Stimulated activated CD4-positive, alpha-beta T cell treated with anti-CD3 and anti-CD28 coated beads, Interleukin-12 subunit alpha, Interleukin-12 subunit beta, amount 100 ng/mL, for 24 hours (primary cell): ENCODE results near the gene HIPK4.

Experiments
- DNase-seq, 2 experiments: peaks; one replicate each; pipeline ENCODE4 v3.0.0-alpha.2; 2020; ENCODE audit warnings: low read depth in 2 of 2

The HIPK4 gene

DNA sequence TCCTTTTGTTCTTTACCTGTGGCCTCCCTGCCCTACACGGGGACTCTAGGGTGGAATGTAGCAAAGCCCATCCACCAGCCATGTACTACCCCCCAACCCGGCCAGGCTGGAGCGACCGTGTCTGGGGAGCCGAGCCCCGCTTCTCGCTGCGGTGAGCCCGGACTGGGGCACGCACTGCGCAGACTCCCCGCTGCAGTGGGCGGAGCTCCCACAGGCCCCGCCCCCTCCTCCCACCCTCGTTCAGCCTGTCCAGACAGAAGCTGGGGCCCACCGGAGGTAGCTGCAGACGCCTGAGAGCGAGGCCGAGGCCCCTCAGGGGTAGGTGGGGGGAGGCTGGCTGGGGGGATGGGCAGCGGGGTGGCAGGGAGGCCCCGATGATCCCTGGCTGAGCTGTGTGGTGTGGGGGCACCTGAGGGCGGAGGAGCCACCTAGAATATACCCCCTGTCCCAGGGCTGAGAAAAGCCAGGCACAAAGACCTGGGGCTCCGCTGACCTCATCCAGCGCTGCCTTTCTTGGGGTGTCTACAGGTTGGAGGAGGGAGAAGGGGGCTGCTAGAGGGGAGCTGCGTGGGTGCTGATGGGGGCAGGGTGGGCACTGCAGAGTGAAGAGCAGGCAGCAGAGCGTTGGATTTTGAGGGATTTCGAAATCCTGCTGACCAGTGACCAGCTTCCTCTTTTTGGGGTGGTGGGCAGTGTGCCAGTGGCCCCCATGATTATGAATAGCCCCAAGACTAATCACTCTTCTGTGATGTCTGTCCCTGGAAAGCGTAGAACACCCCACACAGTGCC lies 24.2 kb downstream of the HIPK4 start:
- DNase-seq = peak; percentile 32 to 63

DNA sequence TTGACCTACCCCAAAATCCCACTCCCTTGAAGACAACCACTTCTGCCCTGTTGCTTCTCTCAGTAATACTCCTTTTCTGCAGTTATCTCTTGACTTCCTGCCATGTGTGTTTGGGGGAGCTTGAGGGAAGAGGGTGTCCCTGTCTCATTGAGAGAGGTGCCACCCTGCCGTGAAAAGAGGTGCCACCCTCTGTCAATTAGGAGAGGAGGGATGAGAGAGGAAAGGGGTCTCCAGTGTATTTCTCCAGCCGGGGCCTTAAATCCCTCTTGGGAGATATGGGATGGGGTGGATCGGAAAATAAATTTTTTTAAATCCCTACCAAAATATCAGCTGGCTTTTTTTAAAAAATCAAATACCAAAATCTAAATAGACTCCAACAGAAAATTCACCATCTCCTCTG lies 25.0 kb downstream of the HIPK4 start:
- DNase-seq = no peak

DNA sequence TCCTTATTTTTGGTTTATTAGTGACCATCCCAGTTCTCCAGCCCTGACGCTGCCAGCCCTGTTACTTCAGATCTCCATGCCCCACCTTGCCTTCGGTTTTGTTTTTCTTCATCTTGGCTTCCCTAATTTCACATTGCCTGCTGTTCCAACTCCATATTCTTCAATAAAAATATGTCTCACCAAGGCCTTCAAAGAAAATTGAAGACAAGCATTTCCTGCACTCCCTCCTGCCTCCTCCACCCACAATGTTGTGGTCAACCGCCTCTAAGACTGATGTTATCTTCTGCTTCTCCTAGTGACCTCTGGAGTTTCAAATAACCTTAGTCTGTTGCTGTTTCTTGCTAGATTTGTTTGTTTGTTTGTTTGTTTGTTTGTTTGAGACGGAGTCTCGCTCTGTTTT lies 26.9 kb downstream of the HIPK4 start:
- DNase-seq = no peak

DNA sequence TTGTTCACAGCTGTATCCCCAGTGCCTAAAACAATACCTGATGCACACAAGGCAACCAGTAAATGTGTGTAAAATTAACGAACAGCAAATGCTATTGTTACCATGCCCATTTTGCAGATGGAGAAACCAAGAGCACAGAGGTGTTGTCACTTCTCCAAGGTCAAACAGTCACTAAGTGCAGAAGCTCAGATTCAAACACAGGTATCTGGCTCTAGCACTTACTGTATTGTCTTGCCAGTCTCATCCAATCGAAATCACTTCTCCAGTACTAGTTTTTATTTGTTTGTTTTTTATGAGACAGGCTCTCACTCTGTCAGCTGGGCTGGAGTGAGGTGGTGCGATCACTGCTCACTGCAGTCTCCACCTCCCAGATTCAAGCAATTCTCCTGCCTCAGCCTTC lies 27.8 kb downstream of the HIPK4 start:
- DNase-seq = no peak

DNA sequence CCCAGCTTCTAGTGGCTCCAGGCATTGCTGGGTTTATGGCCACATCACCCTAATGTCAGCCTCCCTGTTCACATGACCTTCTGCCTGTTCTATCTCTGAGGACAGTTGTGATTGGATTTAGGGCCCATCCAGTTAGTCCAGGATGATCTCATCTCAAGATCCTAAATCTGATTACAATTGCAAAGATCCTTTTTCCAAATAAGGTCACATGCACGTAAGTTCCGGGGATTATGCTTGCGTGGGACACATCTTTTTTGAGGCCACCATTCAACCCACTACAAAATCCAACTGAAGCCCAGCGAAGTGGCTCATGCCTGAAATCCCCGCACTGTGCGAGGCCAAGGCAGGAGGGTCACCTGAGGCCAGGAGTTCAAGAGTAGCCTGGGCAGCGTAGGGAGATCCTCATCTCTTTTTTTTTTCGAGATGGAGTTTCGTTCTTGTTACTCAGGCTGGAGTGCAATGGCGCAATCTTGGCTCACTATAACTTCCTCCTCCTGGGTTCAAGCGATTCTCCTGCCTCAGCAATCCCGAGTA lies 29.2 kb downstream of the HIPK4 start:
- no peak for DNase-seq

DNA sequence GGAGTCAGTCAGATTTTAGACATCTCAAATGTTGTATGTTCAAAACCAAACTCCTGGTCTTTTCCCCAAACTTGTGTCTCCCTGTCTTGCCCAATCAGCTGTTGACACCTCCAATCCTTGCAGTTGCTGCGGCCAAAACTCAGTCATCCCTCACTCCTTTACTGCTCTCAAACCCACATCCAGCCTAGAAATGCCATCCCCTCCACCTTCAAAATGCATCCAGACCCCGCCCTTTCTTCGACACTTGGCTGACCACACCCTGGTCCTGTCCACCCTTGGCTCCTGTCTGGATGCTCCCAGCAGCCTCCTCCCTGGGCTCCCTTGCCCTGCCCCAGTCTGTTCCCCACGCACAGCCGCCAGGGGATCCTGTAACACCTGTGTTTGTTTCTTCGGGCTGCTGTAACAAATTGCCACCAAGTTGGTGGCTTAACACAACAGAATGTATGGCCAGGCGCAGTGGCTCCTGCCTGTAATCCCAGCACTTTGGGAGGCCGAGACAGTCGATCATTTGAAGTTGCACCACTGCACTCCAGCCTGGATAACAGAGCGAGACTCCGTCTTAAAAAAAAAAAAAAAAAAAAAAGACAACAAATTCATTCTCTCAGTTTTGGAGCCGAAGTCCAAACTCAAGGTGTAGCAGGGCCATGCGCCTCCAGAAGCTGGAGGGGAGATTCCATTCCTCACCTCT lies 29.8 kb downstream of the HIPK4 start:
- DNase-seq = no peak

DNA sequence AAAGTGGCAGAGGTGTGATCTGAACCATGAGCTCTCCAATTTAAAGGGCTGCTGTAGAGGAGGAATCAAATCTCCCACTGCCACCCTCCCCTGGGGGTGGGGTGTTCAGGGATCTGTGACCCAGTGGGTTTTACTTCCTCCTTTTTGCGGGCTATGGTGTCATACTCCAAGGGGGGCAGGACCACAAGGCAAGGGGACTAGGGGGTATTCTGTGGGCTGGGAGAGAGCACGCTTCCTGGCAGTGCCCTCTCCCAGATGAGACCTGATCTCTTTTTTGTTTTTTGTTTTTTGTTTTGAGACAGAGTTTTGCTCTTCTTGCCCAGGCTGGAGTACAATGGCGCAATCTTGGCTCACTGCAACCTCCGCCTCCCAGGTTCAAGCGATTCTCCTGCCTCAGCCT lies 31.2 kb downstream of the HIPK4 start:
- no peak for DNase-seq

DNA sequence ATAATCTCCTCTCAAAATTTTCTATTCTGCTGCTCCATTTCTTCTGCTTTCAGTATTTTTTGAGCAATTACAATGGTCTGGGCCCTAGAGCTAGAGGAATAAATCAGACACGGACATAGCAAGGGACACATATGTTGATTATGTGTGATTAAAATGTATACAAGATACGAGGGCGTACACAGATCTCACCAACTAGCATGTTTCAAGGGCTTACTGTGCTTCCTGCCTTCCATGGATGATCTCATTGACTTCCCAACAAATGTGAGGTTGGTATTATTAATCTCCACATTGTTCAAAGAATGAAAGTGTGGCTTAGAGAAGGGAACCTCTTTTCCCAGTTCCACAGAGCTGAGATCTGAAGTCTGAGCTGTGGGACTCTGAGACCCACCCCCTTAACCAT lies 32.3 kb downstream of the HIPK4 start:
- DNase-seq = no peak

DNA sequence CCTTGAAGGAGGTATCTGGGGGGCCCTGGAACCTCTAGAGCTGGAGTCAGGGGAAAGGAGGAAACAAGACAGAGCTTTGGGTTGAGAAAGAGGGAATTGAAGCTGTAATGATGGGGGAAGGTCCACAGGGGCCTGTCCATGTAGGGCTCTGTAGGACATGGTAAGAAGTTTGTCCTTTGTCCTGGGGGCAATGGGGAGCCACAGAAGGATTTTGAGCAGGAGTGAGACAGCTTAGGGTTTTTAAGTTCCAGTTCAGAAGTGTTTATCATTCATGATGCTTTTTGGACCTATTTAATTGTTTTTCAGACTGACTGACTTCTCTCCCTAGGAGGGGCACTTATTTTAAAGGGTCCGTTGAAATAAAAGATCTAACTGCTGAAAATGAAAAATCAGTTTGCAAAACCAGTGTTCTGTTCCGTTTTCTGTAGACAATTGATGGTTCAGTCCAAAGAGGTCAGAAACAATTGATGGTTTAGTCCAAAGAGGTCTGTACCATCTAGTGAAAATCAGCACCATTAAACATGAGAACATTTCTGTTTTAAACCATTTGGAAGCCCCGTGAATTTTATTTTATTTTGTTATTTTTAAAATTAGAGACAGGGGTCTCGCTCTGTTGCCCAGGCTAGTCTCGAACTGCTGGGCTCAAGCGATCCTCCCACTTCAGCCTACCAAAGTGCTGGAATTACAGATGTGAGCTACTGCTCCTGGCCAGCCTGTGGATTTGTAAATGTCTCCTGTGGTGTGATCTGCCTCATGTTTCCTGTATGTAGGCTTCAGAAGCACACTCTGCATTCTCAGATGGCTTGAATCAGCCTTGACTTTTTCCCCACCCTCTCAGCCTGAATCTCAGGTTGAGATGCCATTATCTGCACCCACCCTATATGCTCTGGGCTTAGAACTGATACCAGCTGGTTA lies 33.0 kb downstream of the HIPK4 start:
- no peak for DNase-seq

DNA sequence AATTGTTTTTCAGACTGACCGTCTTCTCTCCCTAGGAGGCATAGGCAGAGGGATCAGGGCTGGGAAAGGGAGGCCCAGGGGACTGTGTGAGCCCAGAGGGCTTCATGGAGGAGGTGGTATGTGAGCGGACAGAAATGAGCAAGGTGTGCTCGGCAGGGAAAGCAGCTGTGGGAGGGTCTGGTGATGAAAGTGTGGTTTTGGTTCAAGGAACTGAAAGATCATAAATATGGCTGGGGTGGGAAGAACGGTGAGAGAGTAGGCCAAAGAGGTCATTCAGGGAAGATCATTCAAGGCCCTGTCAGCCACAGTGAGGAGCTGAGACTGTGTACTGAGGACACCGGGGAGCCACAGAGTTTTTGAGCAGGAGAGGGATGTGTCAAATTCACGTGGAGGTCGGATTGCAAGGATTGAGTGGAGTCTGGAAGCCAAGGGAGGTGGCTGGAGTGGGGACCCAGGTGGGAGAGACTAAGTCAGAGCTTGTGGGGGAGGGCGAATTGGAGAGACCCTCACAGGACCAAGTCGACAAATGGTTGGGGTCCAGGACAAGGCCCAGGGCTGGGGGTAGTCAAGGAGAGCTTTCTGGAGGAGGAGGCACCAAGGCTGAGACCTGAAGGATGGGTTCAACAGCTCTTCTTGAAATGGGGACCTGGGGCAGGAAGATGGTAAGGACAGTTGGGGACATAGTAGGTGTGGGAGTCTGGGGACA lies 33.9 kb downstream of the HIPK4 start:
- no peak for DNase-seq

DNA sequence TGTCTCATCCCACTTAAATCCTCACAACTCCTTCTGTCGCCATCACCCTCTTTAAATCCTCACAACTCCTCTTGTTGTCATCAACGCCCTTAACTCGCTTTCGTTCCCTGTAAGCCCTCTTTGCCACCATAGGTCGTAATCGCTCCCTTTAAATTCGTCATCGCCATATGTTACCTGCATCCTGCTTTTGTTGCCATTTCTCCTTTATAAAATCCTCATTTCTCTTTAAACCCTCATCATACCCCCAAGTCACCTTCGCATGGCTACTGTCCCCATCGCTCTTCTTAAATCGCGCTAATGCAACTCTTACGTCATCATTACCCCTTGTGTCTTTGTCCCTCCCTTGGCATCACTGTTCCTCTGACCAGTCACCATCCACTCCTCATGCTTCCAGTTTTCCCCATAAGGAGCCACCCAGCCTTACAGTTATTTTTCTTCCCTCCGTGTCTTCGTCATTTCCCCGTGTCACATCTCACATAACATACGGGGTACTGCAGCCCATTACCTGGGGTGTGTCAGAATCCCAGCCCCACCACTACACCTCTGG lies 40.9 kb downstream of the HIPK4 start:
- DNase-seq = no peak

DNA sequence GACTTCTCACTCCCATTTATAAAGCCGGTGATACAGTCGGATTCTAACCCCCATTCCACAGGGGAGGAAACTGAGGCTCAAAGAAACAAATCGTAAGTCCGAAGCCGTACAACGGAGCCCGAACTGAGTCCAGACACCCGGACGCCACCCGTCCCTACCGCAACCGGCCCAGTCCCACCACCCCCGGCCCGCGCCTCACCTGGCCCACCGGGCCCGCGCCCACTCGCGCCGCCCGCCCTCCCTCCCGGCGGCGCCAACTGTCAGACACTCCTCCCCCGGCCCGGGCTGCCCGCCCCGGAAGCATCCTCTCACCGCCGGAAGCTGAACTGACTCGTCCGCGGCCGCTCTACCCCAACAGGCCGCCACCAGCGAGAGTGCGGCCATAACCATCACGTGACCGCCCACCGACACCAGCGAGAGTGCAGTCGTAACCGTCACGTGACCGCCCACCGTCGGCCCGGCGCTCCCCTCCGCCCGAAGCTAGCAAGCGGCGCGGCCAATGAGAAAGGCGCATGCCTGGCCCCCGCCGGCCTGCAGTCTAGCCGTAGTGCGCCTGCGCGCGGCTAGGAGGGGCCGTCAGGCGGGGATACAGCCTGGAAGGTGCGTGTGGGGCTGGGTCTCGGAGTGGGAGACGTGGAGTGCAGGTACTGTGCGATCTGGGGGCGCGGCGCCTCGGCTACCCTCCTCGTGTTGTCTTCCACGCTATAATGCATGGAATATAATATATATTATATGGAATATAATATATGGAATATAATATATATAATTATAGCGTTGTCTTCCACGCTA lies 41.7 kb downstream of the HIPK4 start, which contains the start of the genes C19orf47 and PLD3:
Gene C19orf47 (minus strand): TSS at position 273 of the 789 bp plus-strand sequence. CDS start 6,540 bp downstream, outside the sequence.
Gene PLD3 (plus strand): TSS at position 571 of the 789 bp plus-strand sequence. CDS start 17,789 bp downstream, outside the sequence.
- DNase-seq = peak; percentile 97

DNA sequence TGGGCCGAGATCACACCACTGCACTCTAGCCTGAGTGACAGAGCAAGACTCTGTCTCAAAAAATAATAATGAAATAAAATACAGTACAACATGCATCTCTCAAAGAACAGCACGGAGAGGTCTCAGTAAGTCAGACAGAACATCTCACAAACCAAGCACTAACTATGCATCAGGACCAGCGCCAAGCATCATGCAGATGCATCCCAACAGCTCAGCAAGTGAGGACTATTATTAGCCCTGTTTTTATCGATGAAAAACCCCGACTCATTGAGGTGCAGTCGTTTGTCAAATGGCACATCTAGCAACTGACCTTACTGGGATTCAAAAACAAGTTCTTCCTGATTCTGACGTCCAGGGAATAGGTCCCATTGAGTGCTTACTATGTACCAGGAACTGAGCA lies 45.6 kb downstream of the HIPK4 start:
- DNase-seq = no peak

DNA sequence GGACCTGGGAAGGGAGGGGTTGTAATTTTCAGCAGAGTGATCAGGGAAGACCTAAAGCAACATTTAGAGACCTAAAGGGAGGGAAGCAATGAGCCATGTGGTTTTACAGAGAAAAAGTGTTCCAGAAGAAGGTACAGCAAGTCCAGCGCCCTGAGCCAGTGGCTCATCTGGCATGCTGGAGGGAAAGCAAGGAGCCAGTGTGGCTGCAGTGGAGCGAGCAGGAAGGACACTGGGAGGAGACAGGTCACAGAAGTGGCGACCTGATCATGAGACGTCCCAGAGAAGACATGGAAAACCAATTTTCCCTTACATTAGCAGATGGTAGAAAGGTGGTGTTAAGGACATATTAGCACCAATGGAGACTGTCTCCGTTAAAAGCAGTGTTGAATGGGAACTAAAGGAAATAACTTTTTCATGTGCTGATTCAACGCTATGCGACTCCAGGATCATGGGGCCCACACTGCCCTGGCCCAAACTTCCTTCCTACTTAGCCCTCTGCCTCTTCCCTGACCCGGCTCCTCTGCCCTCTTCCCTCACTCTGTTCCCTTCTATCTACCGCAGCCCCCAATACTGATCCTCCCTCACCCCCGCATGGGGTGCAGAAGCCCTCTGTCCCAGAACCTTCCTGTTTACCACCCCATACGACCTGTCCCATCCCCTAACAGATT lies 47.2 kb downstream of the HIPK4 start:
- no peak for DNase-seq

DNA sequence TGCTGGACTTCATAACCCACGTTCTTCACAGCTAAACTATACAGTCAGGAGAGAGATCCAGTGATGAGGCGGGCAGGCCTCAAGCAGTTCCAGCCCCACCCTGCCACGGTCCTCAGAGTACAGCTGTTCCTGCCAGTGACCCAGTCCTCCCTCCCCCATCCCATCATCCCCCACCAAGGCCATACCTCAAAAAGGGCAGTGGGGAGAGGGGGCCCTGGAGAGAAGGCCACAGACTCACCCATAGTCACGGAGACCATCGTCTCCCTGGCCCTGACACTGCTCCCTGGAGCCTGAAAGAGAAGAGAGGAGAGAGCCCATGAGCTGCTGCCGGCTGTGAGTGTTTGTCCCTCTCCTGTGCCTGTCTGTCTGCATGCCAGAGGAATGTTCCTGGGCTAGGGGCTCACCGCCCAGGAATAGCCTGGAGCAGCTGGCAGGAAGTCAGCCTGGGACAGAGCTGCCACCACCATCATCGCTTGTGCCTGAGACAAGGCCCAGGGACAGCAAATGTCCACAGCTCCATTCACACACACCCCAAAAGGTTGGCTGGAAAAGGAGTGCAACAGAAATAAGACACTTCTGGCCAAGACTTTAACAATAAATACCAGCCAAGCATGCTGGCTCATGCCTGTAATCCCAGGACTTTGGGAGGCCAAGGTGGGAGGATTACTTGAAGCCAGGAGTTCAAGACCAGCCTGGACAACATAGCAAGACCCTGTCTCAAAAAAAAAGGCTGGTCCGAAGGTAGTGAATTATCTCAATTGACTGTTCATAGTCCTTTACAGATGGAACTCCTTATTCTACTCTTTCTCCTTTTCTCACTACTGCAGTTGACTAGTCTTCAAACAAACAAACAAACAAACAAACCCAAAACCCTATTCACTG lies 48.1 kb downstream of the HIPK4 start:
- no peak for DNase-seq

DNA sequence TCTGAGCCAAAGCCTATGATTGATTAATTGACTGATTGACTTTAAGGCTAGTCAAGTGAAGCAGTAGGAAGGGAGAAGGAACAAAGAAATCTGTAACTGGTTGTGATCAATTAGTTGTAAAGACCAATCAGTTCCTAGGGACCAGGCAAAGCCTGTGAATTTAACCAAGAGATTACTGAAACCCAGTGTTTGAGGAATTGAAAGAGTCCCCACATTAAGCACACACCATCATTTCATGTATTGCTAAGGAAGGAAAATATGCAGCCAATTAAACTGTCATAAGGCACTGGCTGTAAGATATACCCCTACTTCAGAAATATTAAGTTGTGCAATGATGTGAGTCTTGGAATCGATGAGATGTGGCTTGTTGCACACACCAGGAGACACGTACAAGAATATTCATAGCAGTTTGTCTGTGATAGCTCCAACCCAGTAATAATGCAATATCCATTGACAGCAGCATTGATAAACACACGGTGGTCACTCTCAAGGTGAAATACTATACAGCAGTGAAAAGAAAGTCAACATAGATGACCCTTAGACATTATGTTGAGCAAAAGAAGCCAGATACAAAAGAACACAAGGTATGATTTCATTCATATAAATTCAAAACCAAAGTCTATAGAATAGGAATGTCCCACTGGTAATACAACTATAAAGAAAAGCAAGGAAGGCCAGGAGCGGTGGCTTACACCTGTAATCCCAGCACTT lies 50.8 kb downstream of the HIPK4 start:
- DNase-seq = no peak

DNA sequence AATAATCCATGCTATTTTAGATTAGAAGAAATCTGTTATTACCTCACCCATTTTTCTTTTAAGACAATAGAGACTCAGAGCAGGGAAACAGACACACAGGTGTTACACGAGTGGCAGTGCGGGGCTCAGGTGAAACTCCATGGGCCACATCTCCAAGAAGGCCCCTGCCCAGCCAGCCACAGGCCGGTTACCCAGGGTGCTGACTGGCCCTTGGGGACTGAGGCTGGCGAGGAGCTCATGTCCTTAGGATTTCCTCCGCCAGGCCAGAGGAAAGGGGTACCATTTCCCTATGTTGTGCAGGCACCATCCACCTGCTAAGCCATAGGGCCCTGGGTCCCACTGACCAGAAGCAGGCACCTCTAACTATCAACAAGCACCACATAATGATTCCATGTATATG lies 52.4 kb downstream of the HIPK4 start:
- DNase-seq = no peak

DNA sequence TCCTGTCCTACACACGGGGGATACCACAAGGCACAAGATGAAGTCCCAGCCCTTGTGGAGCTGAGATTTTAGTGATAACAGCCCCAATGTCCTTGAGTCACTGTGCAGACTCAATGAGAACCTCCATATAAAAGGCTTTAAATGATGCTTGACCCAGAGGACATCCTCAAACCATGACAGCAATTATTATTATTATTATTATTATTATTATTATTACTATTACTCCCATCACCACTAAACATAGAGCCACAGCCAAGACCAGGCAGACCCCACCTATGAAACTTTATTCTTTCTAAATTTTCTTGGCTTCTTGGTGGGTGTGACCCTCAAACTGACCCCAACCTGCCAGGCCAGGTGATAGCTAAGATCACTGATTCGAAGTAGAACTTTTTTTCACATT lies 52.9 kb downstream of the HIPK4 start:
- no peak for DNase-seq
